ENCODE data around the gene CCDC150. TPM values are rescaled to one million over a fixed set of nuclear protein-coding genes. Genes with fewer than 3 reads are reported as not detected.

The CCDC150 gene
- total RNA-seq, 2 donors from 2014 or later, result 0.56 to 0.79 TPM

GRCh38 chr2:196750977-196751631 is 111.6 kb downstream of the CCDC150 start:
- Histone ChIP-seq H3K27me3 (no peaks in the 10 kb centered on the region), H3K4me1 (no peaks in the 10 kb centered on the region), H3K9me3 (no peaks in the 10 kb centered on the region), H3K36me3 (no peaks in the 10 kb centered on the region), H3K4me3 (no peak overlapping the region), H3K27ac (no peak overlapping the region)
- peak; percentile 47 to 79 for TF ChIP-seq CTCF (IDR thresholded peaks at IDR 0.05)
- DNase-seq (ENCODE audit: low spot score), result peak; percentile 70

GRCh38 chr2:196758474-196759377 is 119.2 kb downstream of the CCDC150 start:
- H3K9me3 ChIP-seq, result no peaks in the 10 kb centered on the region
- no peak overlapping the region for H3K27ac ChIP-seq
- H3K36me3 ChIP-seq, result no peaks in the 10 kb centered on the region
- no peaks in the 10 kb centered on the region for H3K27me3 ChIP-seq
- no peak overlapping the region for H3K4me3 ChIP-seq
- no peak for DNase-seq (ENCODE audit: low spot score)
- H3K4me1 ChIP-seq, result no peaks in the 10 kb centered on the region
- peak in 1 of 2 donors; percentile 62 for TF ChIP-seq CTCF (IDR thresholded peaks at IDR 0.05)

- TF ChIP-seq CTCF (IDR thresholded peaks at IDR 0.05), result no peak
- H3K27me3 ChIP-seq, result no peaks in the 10 kb centered on the region
- H3K4me3 ChIP-seq, result no peak overlapping the region
- H3K27ac ChIP-seq, result no peak overlapping the region
- no peak for DNase-seq (ENCODE audit: low spot score)
- H3K36me3 ChIP-seq, result no peaks in the 10 kb centered on the region
- H3K4me1 ChIP-seq, result no peaks in the 10 kb centered on the region
- H3K9me3 ChIP-seq, result no peaks in the 10 kb centered on the region
These were observed 119.8 kb downstream of the CCDC150 start for GRCh38 chr2:196759378-196759706.

GRCh38 chr2:196767101-196767500 is 127.6 kb downstream of the CCDC150 start:
- TF ChIP-seq CTCF (IDR thresholded peaks at IDR 0.05), result no peak
- Histone ChIP-seq H3K9me3 (no peaks in the 10 kb centered on the region), H3K36me3 (peaks cover 50% of the 10 kb centered on the region), H3K27me3 (no peaks in the 10 kb centered on the region), H3K4me1 (no peaks in the 10 kb centered on the region), H3K27ac (no peak overlapping the region), H3K4me3 (no peak overlapping the region)
- no peak for DNase-seq (ENCODE audit: low spot score)

Other genes starting within 250 kb of the CCDC150 start
- 10 to 100 TPM; 11.6 to 17.9 TPM for gene HECW2, start 46.2 kb upstream of the CCDC150 start, total RNA-seq
- 10 to 100 TPM; 13.0 to 14.2 TPM for gene GTF3C3, start 160.0 kb downstream of the CCDC150 start, total RNA-seq
- gene C2orf66, start 169.6 kb downstream of the CCDC150 start, total RNA-seq, result not detected

All from right atrium auricular region (tissue), 2 donors.